Adipocyte (in vitro differentiated cells): ENCODE data around the gene C22orf23.
"Not testable (repeated sequence)": the region's sequence is repeated elsewhere in the genome, so short reads cannot be mapped to it uniquely, and the experiment has no call there.

Source experiments
- DNase-seq: peaks from one replicate; pipeline ENCODE4 v3.0.0-alpha.2; 2015; ENCODE audit warnings: low read depth
- H3K27me3 ChIP-seq: replicated peaks from 2 replicates; pipeline ENCODE4 v1.7.0; 2013; ENCODE audit warnings: mild to moderate bottlenecking, low read length, moderate library complexity; ENCODE audit not compliant: control insufficient read depth, insufficient read depth
- H3K36me3 ChIP-seq: 2 replicates; pipeline ENCODE4 v1.7.0; 2013; ENCODE audit warnings: low read length, mild to moderate bottlenecking, moderate library complexity; ENCODE audit not compliant: control insufficient read depth, insufficient read depth, severe bottlenecking
- H3K4me1 ChIP-seq: 2 replicates; pipeline ENCODE4 v1.7.0; 2013; ENCODE audit warnings: mild to moderate bottlenecking, low read length, moderate library complexity; ENCODE audit not compliant: control insufficient read depth, insufficient read depth
- H3K4me3 ChIP-seq: 2 replicates; pipeline ENCODE4 v1.7.0; 2013; ENCODE audit warnings: mild to moderate bottlenecking, low read length, moderate library complexity
- H3K9ac ChIP-seq: 2 replicates; pipeline ENCODE4 v1.7.0; 2013; ENCODE audit warnings: mild to moderate bottlenecking, low read length, moderate library complexity
- H3K9me3 ChIP-seq: 2 replicates; pipeline ENCODE4 v1.7.0; 2013; ENCODE audit warnings: mild to moderate bottlenecking, low read length, moderate library complexity; ENCODE audit not compliant: control insufficient read depth

C22orf23 gene

DNA sequence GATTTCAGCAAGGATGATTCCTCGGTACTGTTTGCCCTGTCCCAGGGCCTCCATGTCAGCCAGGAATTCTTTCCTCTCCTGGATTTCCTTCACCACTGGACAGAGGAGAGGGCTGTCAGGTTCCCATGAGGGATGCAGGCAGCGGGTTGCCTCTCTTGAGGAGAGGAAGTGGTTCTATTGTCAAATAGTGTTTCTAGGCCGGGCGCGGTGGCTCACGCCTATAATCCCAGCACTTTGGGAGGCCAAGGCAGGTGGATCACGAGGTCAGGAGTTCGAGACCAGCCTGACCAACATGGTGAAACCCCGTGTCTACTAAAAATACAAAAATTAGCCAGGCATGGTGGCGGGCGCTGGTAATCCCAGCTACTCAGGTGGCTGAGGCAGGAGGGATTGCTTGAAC, 9.0 kb downstream of the C22orf23 start:
- H3K4me1 ChIP-seq: peaks cover 20% of the 10 kb centered on the region
- not testable (repeated sequence) for DNase-seq, H3K27me3 ChIP-seq, H3K4me3 ChIP-seq, H3K9me3 ChIP-seq, H3K9ac ChIP-seq
- H3K36me3 ChIP-seq: peaks cover 47% of the 10 kb centered on the region

DNA sequence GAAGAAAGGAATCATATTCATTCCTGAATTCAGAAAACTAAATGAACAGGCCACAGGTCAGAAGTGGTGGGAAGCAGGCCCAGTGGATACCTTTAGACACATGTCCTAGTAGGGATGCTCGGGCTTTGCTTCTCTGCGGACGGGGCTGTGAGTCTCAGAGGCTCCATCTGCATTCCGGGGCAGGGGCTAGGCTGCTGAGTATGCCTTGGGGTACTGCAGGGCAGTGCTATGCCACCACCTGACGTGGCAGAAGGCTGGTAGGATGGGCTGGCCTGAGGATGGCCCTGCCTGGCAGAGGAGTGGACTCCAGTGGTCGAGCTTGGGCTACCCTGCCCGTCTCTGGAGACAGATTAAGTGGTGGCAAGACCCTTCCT, 9.6 kb downstream of the C22orf23 start:
- Histone ChIP-seq H3K4me3 (no peak overlapping the region), H3K27me3 (no peaks in the 10 kb centered on the region), H3K9me3 (no peaks in the 10 kb centered on the region), H3K4me1 (peaks cover 20% of the 10 kb centered on the region), H3K9ac (no peak overlapping the region), H3K36me3 (peaks cover 52% of the 10 kb centered on the region)
- no peak for DNase-seq

DNA sequence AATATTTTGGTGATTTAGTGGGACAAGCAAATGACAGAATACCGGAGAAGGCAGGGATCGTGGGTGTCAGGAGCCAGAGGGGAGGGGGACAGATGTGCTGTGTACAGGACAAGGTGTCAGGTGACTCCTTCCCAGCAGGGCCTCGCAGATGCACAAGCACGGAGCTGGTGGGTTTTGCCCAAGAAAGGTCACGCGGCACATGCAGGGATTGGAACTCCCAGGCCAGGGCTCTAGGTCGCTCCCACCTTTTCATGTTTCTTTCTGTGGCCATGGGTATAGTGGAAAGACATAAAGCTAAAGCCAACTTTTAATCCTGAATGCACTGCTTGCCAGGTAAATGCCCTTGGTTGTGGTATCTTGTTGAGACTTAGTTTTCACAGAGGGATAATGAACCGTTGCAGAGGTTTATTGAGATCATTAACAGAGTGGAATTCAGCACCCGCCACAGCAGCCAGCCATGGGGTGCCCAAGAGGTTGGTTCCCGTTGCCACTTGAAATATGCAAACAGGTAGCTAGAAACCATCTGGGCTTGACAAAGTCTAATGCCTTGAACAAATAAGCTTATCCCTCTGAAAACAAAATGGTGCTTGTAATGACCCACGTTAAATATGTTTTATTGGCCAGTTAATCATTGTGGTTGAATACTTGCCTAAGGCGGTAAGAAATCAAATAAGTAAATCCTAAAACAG, 10.1 kb downstream of the C22orf23 start:
- Histone ChIP-seq H3K4me1 (peaks cover 15% of the 10 kb centered on the region), H3K4me3 (no peak overlapping the region), H3K27me3 (no peaks in the 10 kb centered on the region), H3K9me3 (no peaks in the 10 kb centered on the region), H3K36me3 (peaks cover 52% of the 10 kb centered on the region), H3K9ac (no peak overlapping the region)
- no peak for DNase-seq

DNA sequence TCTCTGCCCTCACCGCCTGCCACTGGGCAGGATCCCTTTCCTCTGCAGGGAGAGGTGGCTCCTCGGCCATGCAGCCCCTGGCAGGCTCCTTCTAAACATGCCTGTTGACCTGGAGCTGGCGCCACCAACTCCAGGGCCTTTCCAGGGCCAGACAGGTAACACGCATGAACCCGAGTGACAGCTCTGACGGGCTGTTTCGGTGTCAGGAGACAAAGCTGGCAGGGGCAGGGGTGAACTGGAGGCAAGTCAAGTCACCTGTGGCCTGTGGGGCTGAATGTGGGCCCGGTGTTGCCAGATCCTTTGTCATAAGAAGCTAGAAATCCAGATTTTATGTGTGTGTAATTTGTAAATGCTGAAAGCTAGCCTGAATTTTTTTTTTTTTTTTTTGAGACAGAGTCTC, 11.3 kb downstream of the C22orf23 start:
- Histone ChIP-seq H3K9ac (no peak overlapping the region), H3K9me3 (no peaks in the 10 kb centered on the region), H3K27me3 (no peaks in the 10 kb centered on the region), H3K4me3 (no peak overlapping the region), H3K36me3 (peaks cover 60% of the 10 kb centered on the region), H3K4me1 (peaks cover 14% of the 10 kb centered on the region)
- no peak for DNase-seq

DNA sequence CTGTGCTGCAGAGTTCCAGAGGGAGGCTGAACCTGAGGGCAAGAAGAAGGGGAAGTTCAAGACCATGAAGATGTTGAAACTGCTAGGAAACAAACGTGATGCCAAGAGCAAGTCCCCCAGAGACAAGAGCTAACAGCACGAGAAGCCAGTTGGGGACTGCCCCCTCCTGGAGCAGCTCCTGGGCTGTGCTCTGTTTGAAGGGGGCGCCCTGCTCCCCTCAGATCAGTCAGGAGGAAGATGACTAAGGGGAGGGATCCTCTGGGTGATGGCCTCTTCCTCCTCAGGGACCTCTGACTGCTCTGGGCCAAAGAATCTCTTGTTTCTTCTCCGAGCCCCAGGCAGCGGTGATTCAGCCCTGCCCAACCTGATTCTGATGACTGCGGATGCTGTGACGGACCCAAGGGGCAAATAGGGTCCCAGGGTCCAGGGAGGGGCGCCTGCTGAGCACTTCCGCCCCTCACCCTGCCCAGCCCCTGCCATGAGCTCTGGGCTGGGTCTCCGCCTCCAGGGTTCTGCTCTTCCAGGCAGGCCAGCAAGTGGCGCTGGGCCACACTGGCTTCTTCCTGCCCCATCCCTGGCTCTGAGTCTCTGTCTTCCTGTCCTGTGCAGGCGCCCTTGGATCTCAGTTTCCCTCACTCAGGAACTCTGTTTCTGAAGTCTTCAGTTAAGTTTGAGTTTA, 12.6 kb downstream of the C22orf23 start:
- Histone ChIP-seq H3K36me3 (peaks cover 69% of the 10 kb centered on the region), H3K9me3 (no peaks in the 10 kb centered on the region), H3K4me3 (no peak overlapping the region), H3K27me3 (no peaks in the 10 kb centered on the region), H3K4me1 (peaks cover 14% of the 10 kb centered on the region), H3K9ac (peak overlapping the region; percentile 26)
- no peak for DNase-seq

DNA sequence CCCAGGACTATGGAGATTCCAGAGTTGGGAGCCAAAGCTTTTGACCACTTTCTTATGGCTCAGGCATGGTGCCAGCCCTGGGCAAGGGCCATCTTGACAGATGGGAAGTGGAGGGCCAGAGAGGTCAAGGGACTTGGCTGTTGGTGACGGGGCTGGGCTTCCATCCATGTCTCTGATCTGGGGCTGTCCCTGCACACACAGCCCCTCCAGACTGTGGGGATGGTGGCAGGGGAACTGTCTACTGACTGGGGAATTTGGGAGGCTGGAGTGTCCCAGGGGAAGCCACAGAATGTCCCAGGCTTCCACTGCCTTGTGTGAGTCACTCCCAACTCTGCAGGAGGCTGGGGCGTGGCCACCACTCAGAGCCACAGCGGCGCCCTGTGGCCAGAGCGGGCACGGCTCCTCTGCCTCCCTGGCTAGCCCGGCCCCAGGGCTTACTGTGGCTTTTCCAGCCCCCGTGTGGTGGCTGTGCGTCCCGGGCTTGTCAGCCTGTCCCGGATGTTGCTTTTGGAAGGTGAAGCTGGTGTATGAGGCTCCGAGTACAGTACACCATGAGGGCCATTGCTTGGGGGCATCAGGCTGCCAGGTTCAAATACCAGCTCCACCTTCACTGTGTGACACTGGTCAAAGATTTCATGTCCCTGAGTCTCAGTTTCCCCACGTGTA, 19.6 kb downstream of the C22orf23 start:
- H3K9ac ChIP-seq: peak overlapping the region; percentile 75
- H3K4me3 ChIP-seq: no peak overlapping the region
- no peaks in the 10 kb centered on the region for H3K27me3 ChIP-seq
- DNase-seq: peak; percentile 98
- no peaks in the 10 kb centered on the region for H3K9me3 ChIP-seq
- H3K36me3 ChIP-seq: peaks cover 50% of the 10 kb centered on the region
- peaks cover 31% of the 10 kb centered on the region for H3K4me1 ChIP-seq

DNA sequence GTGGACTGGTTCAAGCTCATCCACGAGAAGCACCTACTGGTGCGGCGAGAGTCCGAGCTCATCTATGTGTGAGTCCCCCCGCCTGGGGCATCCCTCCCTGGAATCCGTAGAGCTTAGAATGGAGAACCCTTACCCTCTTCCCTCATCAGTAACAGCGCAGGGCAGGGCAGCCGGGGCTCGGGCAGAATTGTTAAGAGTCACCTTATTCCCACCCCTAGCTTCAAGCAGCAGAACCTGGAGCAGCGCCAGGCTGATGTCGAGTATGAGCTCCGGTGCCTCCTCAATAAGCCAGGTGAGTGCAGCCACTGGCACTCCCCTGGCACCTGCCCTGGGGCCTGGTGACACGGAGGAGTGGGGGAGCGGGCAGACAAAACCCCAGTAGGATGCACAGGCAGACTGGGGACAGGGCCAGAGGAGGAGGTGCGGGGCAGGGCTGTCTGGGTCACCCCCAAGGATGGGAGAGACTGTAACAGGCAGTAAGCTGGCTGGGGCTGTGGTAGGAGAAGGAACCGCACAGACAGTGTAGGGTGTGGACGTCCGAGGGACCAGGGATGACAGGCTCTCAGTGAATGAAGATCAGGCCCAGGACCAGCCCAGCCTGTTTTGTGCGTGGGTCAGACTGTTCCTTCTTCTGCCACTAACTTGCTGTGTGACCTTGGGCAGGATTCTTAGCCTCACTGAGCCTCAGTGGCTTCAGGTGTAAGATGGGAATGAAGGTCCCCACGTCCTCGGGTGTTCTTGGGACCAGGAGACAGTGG, 20.4 kb downstream of the C22orf23 start:
- no peak for DNase-seq
- H3K4me3 ChIP-seq: no peak overlapping the region

DNA sequence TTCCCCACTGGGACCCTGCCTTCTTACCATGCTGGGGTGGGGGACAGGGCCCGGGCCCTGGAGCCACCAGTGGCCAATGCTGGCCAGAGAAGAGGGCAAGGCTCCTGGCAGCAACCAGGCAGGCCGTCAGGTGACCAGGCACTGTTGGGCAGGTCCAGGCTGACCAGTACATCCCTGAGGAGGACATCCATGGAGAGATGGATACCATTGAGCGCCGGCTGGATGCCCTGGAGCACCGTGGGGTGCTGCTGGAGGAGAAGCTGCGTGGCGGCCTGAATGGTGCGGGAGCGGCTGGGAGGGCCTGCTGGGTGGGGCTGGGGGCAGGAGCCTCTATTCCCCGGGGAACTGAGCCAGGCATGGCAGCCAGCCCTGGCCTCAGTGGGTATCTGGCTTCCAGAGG, 21.0 kb downstream of the C22orf23 start:
- Histone ChIP-seq H3K36me3 (peaks cover 54% of the 10 kb centered on the region), H3K9ac (no peak overlapping the region), H3K4me1 (peaks cover 31% of the 10 kb centered on the region), H3K9me3 (no peaks in the 10 kb centered on the region), H3K4me3 (no peak overlapping the region), H3K27me3 (no peaks in the 10 kb centered on the region)
- no peak for DNase-seq

More for the DNA sequence above, 20.4 kb downstream of the C22orf23 start:
- H3K36me3 ChIP-seq: peaks cover 56% of the 10 kb centered on the region
- H3K9ac ChIP-seq: no peak overlapping the region
- H3K27me3 ChIP-seq: no peaks in the 10 kb centered on the region
- H3K4me1 ChIP-seq: peaks cover 31% of the 10 kb centered on the region
- H3K9me3 ChIP-seq: no peaks in the 10 kb centered on the region

DNA sequence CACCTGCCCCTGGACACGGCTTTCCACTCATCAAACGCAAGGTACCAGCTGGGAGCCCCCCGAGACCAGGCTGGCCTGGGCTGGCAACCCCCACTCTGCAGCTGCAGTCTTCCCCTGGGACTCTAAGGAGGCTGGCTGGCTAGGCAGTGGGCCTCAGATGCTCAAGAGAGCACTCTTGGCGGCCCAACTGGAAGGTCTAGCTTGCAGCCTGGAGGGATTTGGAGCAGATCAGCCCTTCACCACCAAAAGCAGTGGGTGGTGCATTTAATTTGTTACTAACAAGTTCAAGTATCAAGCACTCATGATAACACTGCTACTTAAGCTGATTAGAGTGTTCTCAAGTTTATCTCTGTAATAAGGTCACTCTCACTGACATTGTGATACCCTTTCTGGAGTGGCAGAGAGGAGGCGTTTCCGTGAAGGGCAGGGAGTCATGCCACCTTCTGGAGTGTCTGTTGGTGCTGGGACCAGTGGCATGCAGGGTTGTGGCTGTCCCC, 21.5 kb downstream of the C22orf23 start:
- H3K36me3 ChIP-seq: peaks cover 55% of the 10 kb centered on the region

DNA sequence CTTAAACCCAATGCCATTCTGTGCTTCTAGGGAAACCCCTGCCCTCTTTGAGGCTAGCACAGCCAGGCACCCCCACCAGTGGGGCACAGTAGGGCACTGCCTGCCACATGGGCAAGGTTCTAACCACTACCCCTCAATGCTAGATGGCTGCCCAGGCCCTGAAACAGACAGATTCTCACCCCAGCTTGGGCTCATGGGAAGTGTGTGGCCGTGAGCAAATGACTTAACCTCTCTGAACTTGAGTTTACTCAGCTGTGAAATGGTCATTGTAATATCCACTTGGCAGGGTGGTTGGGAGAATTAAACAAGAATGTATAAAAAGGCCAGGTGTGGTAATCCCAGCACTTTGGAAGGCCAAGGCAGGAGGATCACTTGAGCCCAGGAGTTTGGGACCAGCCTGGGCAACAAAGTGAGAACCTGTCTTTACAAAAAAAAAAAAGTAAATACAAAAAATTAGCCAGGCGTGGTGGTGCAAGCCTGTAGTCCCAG, 22.4 kb downstream of the C22orf23 start:
- Histone ChIP-seq H3K4me3 (no peak overlapping the region), H3K36me3 (peaks cover 58% of the 10 kb centered on the region), H3K9me3 (no peaks in the 10 kb centered on the region), H3K27me3 (no peaks in the 10 kb centered on the region), H3K4me1 (peaks cover 31% of the 10 kb centered on the region), H3K9ac (peak overlapping the region; percentile 27)
- no peak for DNase-seq

More for the DNA sequence above, 21.5 kb downstream of the C22orf23 start:
- peaks cover 31% of the 10 kb centered on the region for H3K4me1 ChIP-seq
- DNase-seq: no peak
- no peak overlapping the region for H3K4me3 ChIP-seq
- H3K9me3 ChIP-seq: no peaks in the 10 kb centered on the region
- no peak overlapping the region for H3K9ac ChIP-seq
- no peaks in the 10 kb centered on the region for H3K27me3 ChIP-seq
